Activated T-helper 1 cell treated with anti-CD3 and anti-CD28 coated beads, Interleukin-12 subunit alpha, Interleukin-12 subunit beta, Interleukin-2, Interleukin-4 antibody, amounts not matched to agents 30 ng/mL and 10 ng/mL and 1 ng/mL, durations not matched to agents 14 hours and 24 hours and 36 hours (primary cell): ENCODE results near the gene RBFOX2. TPM values are rescaled to one million over a fixed set of nuclear protein-coding genes. Genes with fewer than 3 reads are reported as not detected.

Source experiments
- DNase-seq: peaks from one replicate; pipeline ENCODE4 v3.0.0; 2021; ENCODE audit warnings: low spot score
- H3K27ac Mint-ChIP-seq: one replicate; pipeline ENCODE4 v1.8.0; 2021; ENCODE audit warnings: mild to moderate bottlenecking, mixed read lengths
- H3K27me3 Mint-ChIP-seq: one replicate; pipeline ENCODE4 v1.8.0; 2022; ENCODE audit warnings: mild to moderate bottlenecking, moderate library complexity, mixed read lengths; ENCODE audit not compliant: insufficient read depth
- H3K36me3 Mint-ChIP-seq: one replicate; pipeline ENCODE4 v1.8.0; 2021; ENCODE audit warnings: low read depth, mixed read lengths
- H3K4me1 Mint-ChIP-seq: one replicate; pipeline ENCODE4 v1.8.0; 2021; ENCODE audit warnings: low read depth, mixed read lengths
- H3K4me3 Mint-ChIP-seq: one replicate; pipeline ENCODE4 v1.8.0; 2021; ENCODE audit warnings: mild to moderate bottlenecking, moderate library complexity, mixed read lengths
- H3K9me3 Mint-ChIP-seq: one replicate; pipeline ENCODE4 v1.8.0; 2021; ENCODE audit warnings: mixed read lengths
- intact Hi-C: fragments of 100-400 bp; cut with micrococcal nuclease; formaldehyde crosslinking; loops from one replicate; pipeline ENCODE4 v1.15.1; 2024
- total RNA-seq: library from RNA; stranded (reverse); gene quantifications from 2 replicates; pipeline ENCODE4 v1.2.3, GENCODE V29; 2022

RBFOX2 gene
- total RNA-seq, 1 donor from 2014 or later: 3.8 TPM

- no peak overlapping the region for H3K4me3 Mint-ChIP-seq
- H3K27ac Mint-ChIP-seq: no peak overlapping the region
- intact Hi-C loops: loop anchor here (1.0 kb wide), 2 partner anchors 294 to 571 kb away; no protein-coding TSS in a partner anchor
- peaks cover 9% of the 10 kb centered on the region for H3K4me1 Mint-ChIP-seq
- no peaks in the 10 kb centered on the region for H3K36me3 Mint-ChIP-seq
- no peak for DNase-seq
- no peaks in the 10 kb centered on the region for H3K27me3 Mint-ChIP-seq
- no peaks in the 10 kb centered on the region for H3K9me3 Mint-ChIP-seq
Measured at GRCh38 chr22:35921044-35921443, 107.6 kb downstream of the RBFOX2 start.

GRCh38 chr22:35919002-35919542 is 109.6 kb downstream of the RBFOX2 start:
- Mint-ChIP-seq H3K4me1 (peaks cover 25% of the 10 kb centered on the region), H3K36me3 (no peaks in the 10 kb centered on the region), H3K27me3 (no peaks in the 10 kb centered on the region), H3K4me3 (no peak overlapping the region), H3K27ac (no peak overlapping the region), H3K9me3 (no peaks in the 10 kb centered on the region)
- intact Hi-C loops: no loop called here
- DNase-seq: no peak

- Mint-ChIP-seq H3K4me3 (no peak overlapping the region), H3K27ac (no peak overlapping the region), H3K27me3 (no peaks in the 10 kb centered on the region), H3K9me3 (no peaks in the 10 kb centered on the region), H3K36me3 (no peaks in the 10 kb centered on the region), H3K4me1 (peaks cover 25% of the 10 kb centered on the region)
- DNase-seq: no peak
- intact Hi-C loops: no loop called here
Measured at GRCh38 chr22:35918456-35918855, 110.2 kb downstream of the RBFOX2 start.

GRCh38 chr22:35917651-35918050 is 111.0 kb downstream of the RBFOX2 start:
- no peaks in the 10 kb centered on the region for H3K36me3 Mint-ChIP-seq
- intact Hi-C loops: no loop called here

GRCh38 chr22:35915477-35916013 is 113.1 kb downstream of the RBFOX2 start:
- Mint-ChIP-seq H3K9me3 (no peaks in the 10 kb centered on the region), H3K4me1 (peaks cover 16% of the 10 kb centered on the region), H3K27ac (no peak overlapping the region), H3K27me3 (peaks cover 3% of the 10 kb centered on the region), H3K4me3 (peak overlapping the region; percentile 3), H3K36me3 (no peaks in the 10 kb centered on the region)
- intact Hi-C loops: no loop called here
- no peak for DNase-seq

More at GRCh38 chr22:35917651-35918050, 111.0 kb downstream of the RBFOX2 start:
- no peak overlapping the region for H3K4me3 Mint-ChIP-seq
- DNase-seq: no peak
- H3K4me1 Mint-ChIP-seq: peaks cover 25% of the 10 kb centered on the region
- H3K27ac Mint-ChIP-seq: no peak overlapping the region
- H3K27me3 Mint-ChIP-seq: no peaks in the 10 kb centered on the region
- H3K9me3 Mint-ChIP-seq: no peaks in the 10 kb centered on the region

GRCh38 chr22:35914665-35915476 is 113.8 kb downstream of the RBFOX2 start:
- peaks cover 3% of the 10 kb centered on the region for H3K27me3 Mint-ChIP-seq
- intact Hi-C loops: no loop called here
- no peak overlapping the region for H3K27ac Mint-ChIP-seq
- no peak for DNase-seq
- peak overlapping the region; percentile 16 for H3K4me3 Mint-ChIP-seq
- no peaks in the 10 kb centered on the region for H3K9me3 Mint-ChIP-seq
- peaks cover 16% of the 10 kb centered on the region for H3K4me1 Mint-ChIP-seq
- no peaks in the 10 kb centered on the region for H3K36me3 Mint-ChIP-seq

- no peak for DNase-seq
- no peaks in the 10 kb centered on the region for H3K9me3 Mint-ChIP-seq
- peaks cover 3% of the 10 kb centered on the region for H3K27me3 Mint-ChIP-seq
- H3K27ac Mint-ChIP-seq: no peak overlapping the region
- H3K4me3 Mint-ChIP-seq: peak overlapping the region; percentile 16
- peaks cover 16% of the 10 kb centered on the region for H3K4me1 Mint-ChIP-seq
- intact Hi-C loops: no loop called here
- no peaks in the 10 kb centered on the region for H3K36me3 Mint-ChIP-seq
Measured at GRCh38 chr22:35914357-35914664, 114.3 kb downstream of the RBFOX2 start.

- no peak for DNase-seq
- intact Hi-C loops: no loop called here
- H3K4me1 Mint-ChIP-seq: peaks cover 16% of the 10 kb centered on the region
- peaks cover 4% of the 10 kb centered on the region for H3K27me3 Mint-ChIP-seq
- no peaks in the 10 kb centered on the region for H3K36me3 Mint-ChIP-seq
- no peaks in the 10 kb centered on the region for H3K9me3 Mint-ChIP-seq
- H3K27ac Mint-ChIP-seq: no peak overlapping the region
- H3K4me3 Mint-ChIP-seq: no peak overlapping the region
Measured at GRCh38 chr22:35913925-35914324, 114.7 kb downstream of the RBFOX2 start.

- no peaks in the 10 kb centered on the region for H3K9me3 Mint-ChIP-seq
- H3K4me1 Mint-ChIP-seq: peaks cover 16% of the 10 kb centered on the region
- H3K4me3 Mint-ChIP-seq: no peak overlapping the region
- H3K27ac Mint-ChIP-seq: no peak overlapping the region
- H3K36me3 Mint-ChIP-seq: no peaks in the 10 kb centered on the region
- intact Hi-C loops: no loop called here
- peaks cover 4% of the 10 kb centered on the region for H3K27me3 Mint-ChIP-seq
- DNase-seq: no peak
Measured at GRCh38 chr22:35912658-35913057, 116.0 kb downstream of the RBFOX2 start.

GRCh38 chr22:35911877-35912276 is 116.7 kb downstream of the RBFOX2 start:
- H3K27ac Mint-ChIP-seq: no peak overlapping the region
- H3K27me3 Mint-ChIP-seq: peaks cover 4% of the 10 kb centered on the region
- no peaks in the 10 kb centered on the region for H3K9me3 Mint-ChIP-seq
- no peak for DNase-seq
- H3K4me3 Mint-ChIP-seq: no peak overlapping the region
- peaks cover 16% of the 10 kb centered on the region for H3K4me1 Mint-ChIP-seq
- no peaks in the 10 kb centered on the region for H3K36me3 Mint-ChIP-seq
- intact Hi-C loops: no loop called here

GRCh38 chr22:35910926-35911325 is 117.7 kb downstream of the RBFOX2 start:
- H3K36me3 Mint-ChIP-seq: no peaks in the 10 kb centered on the region
- peaks cover 16% of the 10 kb centered on the region for H3K4me1 Mint-ChIP-seq
- intact Hi-C loops: no loop called here
- no peak for DNase-seq
- no peaks in the 10 kb centered on the region for H3K9me3 Mint-ChIP-seq
- H3K4me3 Mint-ChIP-seq: no peak overlapping the region
- H3K27ac Mint-ChIP-seq: no peak overlapping the region
- H3K27me3 Mint-ChIP-seq: peaks cover 4% of the 10 kb centered on the region

- H3K27ac Mint-ChIP-seq: no peak overlapping the region
- no peak overlapping the region for H3K4me3 Mint-ChIP-seq
- H3K36me3 Mint-ChIP-seq: no peaks in the 10 kb centered on the region
- DNase-seq: no peak
- H3K4me1 Mint-ChIP-seq: peaks cover 10% of the 10 kb centered on the region
- intact Hi-C loops: no loop called here
- no peaks in the 10 kb centered on the region for H3K9me3 Mint-ChIP-seq
- H3K27me3 Mint-ChIP-seq: peaks cover 4% of the 10 kb centered on the region
Measured at GRCh38 chr22:35910003-35910769, 118.4 kb downstream of the RBFOX2 start.

- Mint-ChIP-seq H3K4me3 (no peak overlapping the region), H3K27me3 (peaks cover 16% of the 10 kb centered on the region), H3K9me3 (no peaks in the 10 kb centered on the region), H3K36me3 (no peaks in the 10 kb centered on the region), H3K4me1 (peaks cover 2% of the 10 kb centered on the region), H3K27ac (no peak overlapping the region)
- DNase-seq: no peak
- intact Hi-C loops: no loop called here
Measured at GRCh38 chr22:35905894-35906293, 122.7 kb downstream of the RBFOX2 start.
